Activated naive CD4-positive, alpha-beta T cell treated with anti-CD3 and anti-CD28 coated beads, Interleukin-2, amount 10 ng/mL, durations not matched to agents 5 hours and 36 hours (primary cell): ENCODE data around the gene ARMC8. TPM values are rescaled to one million over a fixed set of nuclear protein-coding genes. Genes with fewer than 3 reads are reported as not detected.

Source experiments
- total RNA-seq, 2 experiments: library from RNA; stranded (reverse); gene quantifications; one replicate each; pipeline ENCODE4 v1.2.3, GENCODE V29; 2021

ARMC8 gene
- 10 to 100 TPM; 42.1 to 46.2 TPM for total RNA-seq

GRCh38 chr3:138187296-138188012 is at the start of gene ARMC8:
Gene ARMC8 (plus strand): TSS chr3:138187301. CDS start chr3:138187555, 254 bp downstream.

GRCh38 chr3:138174421-138175131 is 12.5 kb upstream of the ARMC8 start, which contains the start of gene DBR1:
Gene DBR1 (minus strand): TSS chr3:138174921. CDS start chr3:138174795, 126 bp downstream.

GRCh38 chr3:138329127-138329983 is 142.3 kb downstream of the ARMC8 start, which contains the start of gene NME9:
Gene NME9 (minus strand): TSS chr3:138329851. CDS start chr3:138329335, 516 bp downstream.

Other genes starting within 250 kb of the ARMC8 start
- not detected for gene CLDN18, start 177.1 kb upstream of the ARMC8 start, total RNA-seq
- under 1 TPM; 0.30 to 0.43 TPM for gene DZIP1L, start 71.7 kb upstream of the ARMC8 start, total RNA-seq
- gene A4GNT, start 54.9 kb upstream of the ARMC8 start, total RNA-seq, result not detected
- 10 to 100 TPM; 19.7 to 19.9 TPM for gene DBR1, start 12.4 kb upstream of the ARMC8 start, total RNA-seq
- gene NME9, start 142.6 kb downstream of the ARMC8 start, total RNA-seq, result under 1 TPM; 0.30 to 0.43 TPM
- not detected for gene MRAS, start 161.3 kb downstream of the ARMC8 start, total RNA-seq
- under 1 TPM; 0.22 to 0.53 TPM for gene ESYT3, start 247.3 kb downstream of the ARMC8 start, total RNA-seq